Esophagus muscularis mucosa (tissue), 4 donors: ENCODE results near the gene LCNL1. TPM values are rescaled to one million over a fixed set of nuclear protein-coding genes. Genes with fewer than 3 reads are reported as not detected.

Source experiments
- DNase-seq: peaks from one replicate; pipeline ENCODE4 v3.0.0-alpha.2; 2017; ENCODE audit errors: extremely low spot score
- H3K27ac ChIP-seq, 4 donors: fragments of 200-600 bp; sonication (generic); replicated peaks in 1 of 4; 1 replicate in 3 of 4; 2 replicates in 1 of 4; pipeline ENCODE4 v1.5.1; 2016 to 2019; ENCODE audit warnings: mild to moderate bottlenecking in 1 of 4
- H3K27me3 ChIP-seq, 4 donors: fragments of 200-600 bp; sonication (generic); one replicate each; pipeline versions ENCODE4 v1.5.1 to v1.6.0; 2016 to 2019
- H3K36me3 ChIP-seq, 4 donors: fragments of 200-600 bp; sonication (generic); one replicate each; pipeline ENCODE4 v1.5.1; 2016 to 2019
- H3K4me1 ChIP-seq, 4 donors: fragments of 200-600 bp; sonication (generic); one replicate each; pipeline ENCODE4 v1.5.1; 2016 to 2019
- H3K4me3 ChIP-seq, 4 donors: fragments of 200-600 bp; sonication (generic); 1 replicate in 2 of 4; 2 replicates in 2 of 4; pipeline ENCODE4 v1.5.1; 2016 to 2019; ENCODE audit warnings: mild to moderate bottlenecking in 4 of 4, moderate library complexity in 1 of 4
- H3K9me3 ChIP-seq, 4 donors: fragments of 200-600 bp; sonication (generic); 1 replicate in 3 of 4; 2 replicates in 1 of 4; pipeline ENCODE4 v1.5.1; 2016 to 2019
- EP300 ChIP-seq: sonication (generic); formaldehyde crosslinking; IDR thresholded peaks from one replicate; pipeline ENCODE4 v1.6.1; 2017; ENCODE audit warnings: antibody characterized with exemption
- POLR2A ChIP-seq: fragments of 450-650 bp; IDR thresholded peaks from one replicate; pipeline ENCODE4 v1.6.1; 2017; ENCODE audit warnings: antibody characterized with exemption, moderate library complexity, mild to moderate bottlenecking, low read depth
- POLR2AphosphoS5 ChIP-seq, 2 donors: sonication (generic); formaldehyde crosslinking; IDR thresholded peaks; one replicate each; pipeline ENCODE4 v1.6.1; 2017; ENCODE audit warnings: antibody characterized with exemption in 2 of 2
- WGBS: methylation state at CpG from one replicate; pipeline ENCODE4 v1.1.5; 2018; 5-methylcytosine and 5-hydroxymethylcytosine counted together
- intact Hi-C: fragments of 100-400 bp; cut with DNase I; formaldehyde crosslinking; loops from one replicate; pipeline ENCODE4 v1.15.1; 2023
- total RNA-seq, 4 donors: library from RNA; depleted of rRNA; stranded (reverse); fragments of >200 nt; gene quantifications; one replicate each; pipeline versions ENCODE4 v1.1.0 to v1.2.1, GENCODE V29; 2016
- TF ChIP-seq, protein P1 (sequence below), 3 experiments: fragments of 200-600 bp in 2 of 3; fragments of 450-650 bp in 1 of 3; sonication (generic) in 2 of 3; IDR thresholded peaks; one replicate each; pipeline ENCODE4 v1.5.1; 2017 to 2019; ENCODE audit warnings: antibody characterized with exemption in 3 of 3, mild to moderate bottlenecking in 2 of 3, moderate library complexity in 1 of 3

LCNL1 gene
- total RNA-seq, 4 donors from 2014 or later: 0.11 to 0.42 (median 0.39) TPM; not detected in 1

- Histone ChIP-seq H3K9me3 (no peaks in the 10 kb centered on the region), H3K27ac (peak overlapping the region in 2 of 4 donors; percentile 15 to 68), H3K27me3 (peaks cover 0 to under 1% (median 0%) of the 10 kb centered on the region in 4 donors), H3K4me1 (peaks cover 24 to 46% (median 41%) of the 10 kb centered on the region in 4 donors), H3K36me3 (no peaks in the 10 kb centered on the region), H3K4me3 (peak overlapping the region; percentile 61 to 66 (median 62))
- TF ChIP-seq, protein P1, sequence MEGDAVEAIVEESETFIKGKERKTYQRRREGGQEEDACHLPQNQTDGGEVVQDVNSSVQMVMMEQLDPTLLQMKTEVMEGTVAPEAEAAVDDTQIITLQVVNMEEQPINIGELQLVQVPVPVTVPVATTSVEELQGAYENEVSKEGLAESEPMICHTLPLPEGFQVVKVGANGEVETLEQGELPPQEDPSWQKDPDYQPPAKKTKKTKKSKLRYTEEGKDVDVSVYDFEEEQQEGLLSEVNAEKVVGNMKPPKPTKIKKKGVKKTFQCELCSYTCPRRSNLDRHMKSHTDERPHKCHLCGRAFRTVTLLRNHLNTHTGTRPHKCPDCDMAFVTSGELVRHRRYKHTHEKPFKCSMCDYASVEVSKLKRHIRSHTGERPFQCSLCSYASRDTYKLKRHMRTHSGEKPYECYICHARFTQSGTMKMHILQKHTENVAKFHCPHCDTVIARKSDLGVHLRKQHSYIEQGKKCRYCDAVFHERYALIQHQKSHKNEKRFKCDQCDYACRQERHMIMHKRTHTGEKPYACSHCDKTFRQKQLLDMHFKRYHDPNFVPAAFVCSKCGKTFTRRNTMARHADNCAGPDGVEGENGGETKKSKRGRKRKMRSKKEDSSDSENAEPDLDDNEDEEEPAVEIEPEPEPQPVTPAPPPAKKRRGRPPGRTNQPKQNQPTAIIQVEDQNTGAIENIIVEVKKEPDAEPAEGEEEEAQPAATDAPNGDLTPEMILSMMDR (IDR thresholded peaks at IDR 0.05): peak in 2 of 3 experiments; percentile 82 to 84
- TF ChIP-seq POLR2A (no peak), POLR2AphosphoS5 (IDR thresholded peaks at IDR 0.05) (peak in 1 of 2 donors; percentile 34)
- no peak for DNase-seq
- intact Hi-C loops: no loop called here
- WGBS: 28% methylated on average over 17 of the region's 19 CpGs
These were observed 46.5 kb downstream of the LCNL1 start for GRCh38 chr9:137029058-137029936.

- no peaks in the 10 kb centered on the region for H3K9me3 ChIP-seq
- intact Hi-C loops: no loop called here
- no peak for DNase-seq
- H3K27me3 ChIP-seq: peaks cover 0 to 7% (median 0%) of the 10 kb centered on the region in 4 donors
- no peak overlapping the region for H3K4me3 ChIP-seq
- no peaks in the 10 kb centered on the region for H3K36me3 ChIP-seq
- no peak for TF ChIP-seq POLR2AphosphoS5 (IDR thresholded peaks at IDR 0.05)
- TF ChIP-seq, protein P1 (IDR thresholded peaks at IDR 0.05): no peak
- WGBS: 81% methylated on average over 6 of the region's 15 CpGs
- peaks cover 29 to 50% (median 48%) of the 10 kb centered on the region in 4 donors for H3K4me1 ChIP-seq
- H3K27ac ChIP-seq: no peak overlapping the region
These were observed 47.2 kb downstream of the LCNL1 start for GRCh38 chr9:137030006-137030405.

- 85% methylated on average over 34 of the region's 65 CpGs for WGBS
These were observed 48.0 kb downstream of the LCNL1 start for GRCh38 chr9:137030538-137031527.

GRCh38 chr9:137031904-137032640 is 49.3 kb downstream of the LCNL1 start, which contains the start of gene FUT7:
TSS of gene FUT7 (minus strand) at chr9:137032088. CDS start at chr9:137031991, 97 bp downstream.
- WGBS: 63% methylated on average over 13 of the region's 16 CpGs
- peak within 1 kb of the TSS in 1 of 4 donors; percentile 38 for H3K4me3 ChIP-seq
- TF ChIP-seq, protein P1 (IDR thresholded peaks at IDR 0.05): no peak
- TF ChIP-seq POLR2A: no peak
- no peak for TF ChIP-seq EP300

More at GRCh38 chr9:137030538-137031527, 48.0 kb downstream of the LCNL1 start:
- Histone ChIP-seq H3K9me3 (no peaks in the 10 kb centered on the region), H3K27me3 (peaks cover 0 to 8% (median 0%) of the 10 kb centered on the region in 4 donors), H3K36me3 (no peaks in the 10 kb centered on the region), H3K4me1 (peaks cover 34 to 53% (median 48%) of the 10 kb centered on the region in 4 donors), H3K27ac (no peak overlapping the region), H3K4me3 (no peak overlapping the region)
- TF ChIP-seq EP300 (no peak), POLR2AphosphoS5 (IDR thresholded peaks at IDR 0.05) (no peak), POLR2A (no peak)
- TF ChIP-seq, protein P1 (IDR thresholded peaks at IDR 0.05): no peak
- intact Hi-C loops: no loop called here
- no peak for DNase-seq

More at GRCh38 chr9:137031904-137032640, 49.3 kb downstream of the LCNL1 start, which contains the start of gene FUT7:
- intact Hi-C loops: no loop called here
- Histone ChIP-seq H3K9me3 (no peaks in the 10 kb centered on the region), H3K27me3 (peaks cover 0 to 8% (median 0%) of the 10 kb centered on the region in 4 donors), H3K4me1 (peaks cover 26 to 40% (median 36%) of the 10 kb centered on the region in 4 donors), H3K36me3 (peaks cover 0 to 3% (median 2%) of the 10 kb centered on the region in 4 donors), H3K27ac (no peak within 1 kb of the TSS)
- DNase-seq: no peak
